Measurements from ENCODE around the gene EDN2.

EDN2 gene

DNA sequence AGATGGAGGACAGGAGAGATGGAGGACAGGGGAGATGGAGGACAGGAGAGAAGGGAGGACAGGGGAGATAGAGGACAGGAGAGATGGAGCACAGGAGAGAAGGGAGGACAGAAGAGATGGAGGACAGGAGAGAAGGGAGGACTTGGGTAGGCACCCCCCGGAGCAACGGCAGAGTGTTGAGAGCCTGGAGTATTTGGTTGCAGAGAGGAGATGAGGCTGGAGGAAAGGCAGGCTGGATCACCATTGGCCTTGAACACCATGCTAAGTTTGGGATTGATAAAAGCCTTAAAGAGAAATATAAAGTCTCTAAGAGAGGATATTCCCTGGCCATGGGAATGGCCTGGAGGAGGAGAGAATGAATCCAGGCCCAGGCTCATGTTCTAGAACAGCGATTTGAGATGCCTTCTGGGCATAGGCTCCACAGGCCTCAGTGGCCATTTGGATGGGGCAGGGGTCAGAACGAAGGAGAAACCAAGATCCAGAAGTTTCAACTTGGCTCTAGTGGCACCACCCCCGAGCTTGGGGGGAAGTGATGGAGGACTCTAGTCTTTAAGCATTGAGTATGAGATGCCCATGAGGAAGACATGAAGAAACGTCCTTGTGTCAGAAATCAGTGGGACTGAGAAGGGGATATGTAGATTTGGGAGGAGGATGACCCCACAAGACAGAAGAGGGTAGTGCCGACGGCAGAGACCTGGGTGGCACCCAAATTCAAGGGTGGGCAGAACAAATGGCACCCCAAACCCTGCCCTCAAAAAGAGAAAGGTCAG is 47.9 kb upstream of the EDN2 start:
- H3K27me3 ChIP-seq (ENCODE audit: insufficient read depth, low read length, poor library complexity, severe bottlenecking) = no peaks in the 10 kb centered on the region
- no peak overlapping the region for H3K9ac ChIP-seq (ENCODE audit: low read depth, low read length, poor library complexity, severe bottlenecking)
- H3F3A ChIP-seq (ENCODE audit: low read depth) = no peaks in the 10 kb centered on the region
- H4K20me1 ChIP-seq (ENCODE audit: insufficient read depth, low read length, poor library complexity, severe bottlenecking) = no peaks in the 10 kb centered on the region
- no peaks in the 10 kb centered on the region for H3K4me1 ChIP-seq (ENCODE audit: insufficient read depth, low read length, poor library complexity, severe bottlenecking)
- H2AFZ ChIP-seq (ENCODE audit: low read length) = no peak overlapping the region
- TF ChIP-seq EZH2phosphoT487 (IDR thresholded peaks at IDR 0.05; ENCODE audit: borderline replicate concordance) = no peak
- TF ChIP-seq, protein P1, sequence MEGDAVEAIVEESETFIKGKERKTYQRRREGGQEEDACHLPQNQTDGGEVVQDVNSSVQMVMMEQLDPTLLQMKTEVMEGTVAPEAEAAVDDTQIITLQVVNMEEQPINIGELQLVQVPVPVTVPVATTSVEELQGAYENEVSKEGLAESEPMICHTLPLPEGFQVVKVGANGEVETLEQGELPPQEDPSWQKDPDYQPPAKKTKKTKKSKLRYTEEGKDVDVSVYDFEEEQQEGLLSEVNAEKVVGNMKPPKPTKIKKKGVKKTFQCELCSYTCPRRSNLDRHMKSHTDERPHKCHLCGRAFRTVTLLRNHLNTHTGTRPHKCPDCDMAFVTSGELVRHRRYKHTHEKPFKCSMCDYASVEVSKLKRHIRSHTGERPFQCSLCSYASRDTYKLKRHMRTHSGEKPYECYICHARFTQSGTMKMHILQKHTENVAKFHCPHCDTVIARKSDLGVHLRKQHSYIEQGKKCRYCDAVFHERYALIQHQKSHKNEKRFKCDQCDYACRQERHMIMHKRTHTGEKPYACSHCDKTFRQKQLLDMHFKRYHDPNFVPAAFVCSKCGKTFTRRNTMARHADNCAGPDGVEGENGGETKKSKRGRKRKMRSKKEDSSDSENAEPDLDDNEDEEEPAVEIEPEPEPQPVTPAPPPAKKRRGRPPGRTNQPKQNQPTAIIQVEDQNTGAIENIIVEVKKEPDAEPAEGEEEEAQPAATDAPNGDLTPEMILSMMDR (conservative IDR thresholded peaks at IDR 0.05; ENCODE audit: low read length) = no peak
- no peak overlapping the region for H3K4me3 ChIP-seq (ENCODE audit: low read length, poor library complexity, severe bottlenecking)
- H3K36me3 ChIP-seq (ENCODE audit: insufficient read depth, low read length) = no peaks in the 10 kb centered on the region
- no peaks in the 10 kb centered on the region for H3K79me2 ChIP-seq (ENCODE audit: insufficient read depth, low read length)
- H3K9me3 ChIP-seq (ENCODE audit: insufficient read depth, low read depth, low read length) = no peaks in the 10 kb centered on the region
- H3K9me2 ChIP-seq (replicated peaks; ENCODE audit: low read depth, low read length) = no peaks in the 10 kb centered on the region
- no peak overlapping the region for H3K4me2 ChIP-seq (ENCODE audit: low read depth, low read length, poor library complexity, severe bottlenecking)

- no peaks in the 10 kb centered on the region for H3K9me3 ChIP-seq (ENCODE audit: insufficient read depth, low read depth, low read length)
- TF ChIP-seq, protein P1 (conservative IDR thresholded peaks at IDR 0.05; ENCODE audit: low read length) = no peak
- no peak for TF ChIP-seq EZH2phosphoT487 (IDR thresholded peaks at IDR 0.05; ENCODE audit: borderline replicate concordance)
- no peak overlapping the region for H3K4me2 ChIP-seq (ENCODE audit: low read depth, low read length, poor library complexity, severe bottlenecking)
- H3K27me3 ChIP-seq (ENCODE audit: insufficient read depth, low read length, poor library complexity, severe bottlenecking) = no peaks in the 10 kb centered on the region
- H4K20me1 ChIP-seq (ENCODE audit: insufficient read depth, low read length, poor library complexity, severe bottlenecking) = no peaks in the 10 kb centered on the region
- H3F3A ChIP-seq (ENCODE audit: low read depth) = no peaks in the 10 kb centered on the region
- no peaks in the 10 kb centered on the region for H3K36me3 ChIP-seq (ENCODE audit: insufficient read depth, low read length)
- H3K79me2 ChIP-seq (ENCODE audit: insufficient read depth, low read length) = no peaks in the 10 kb centered on the region
- no peak overlapping the region for H3K4me3 ChIP-seq (ENCODE audit: low read length, poor library complexity, severe bottlenecking)
- H3K9ac ChIP-seq (ENCODE audit: low read depth, low read length, poor library complexity, severe bottlenecking) = no peak overlapping the region
- H2AFZ ChIP-seq (ENCODE audit: low read length) = no peak overlapping the region
- H3K9me2 ChIP-seq (replicated peaks; ENCODE audit: low read depth, low read length) = no peaks in the 10 kb centered on the region
- no peaks in the 10 kb centered on the region for H3K4me1 ChIP-seq (ENCODE audit: insufficient read depth, low read length, poor library complexity, severe bottlenecking)
Measured at GRCh38 chr1:41530411-41530810, 45.9 kb upstream of the EDN2 start.

- H3K9me2 ChIP-seq (replicated peaks; ENCODE audit: low read depth, low read length) = no peaks in the 10 kb centered on the region
- no peaks in the 10 kb centered on the region for H3K36me3 ChIP-seq (ENCODE audit: insufficient read depth, low read length)
- no peak overlapping the region for H2AFZ ChIP-seq (ENCODE audit: low read length)
- no peaks in the 10 kb centered on the region for H3F3A ChIP-seq (ENCODE audit: low read depth)
- no peaks in the 10 kb centered on the region for H4K20me1 ChIP-seq (ENCODE audit: insufficient read depth, low read length, poor library complexity, severe bottlenecking)
- H3K79me2 ChIP-seq (ENCODE audit: insufficient read depth, low read length) = no peaks in the 10 kb centered on the region
- no peak overlapping the region for H3K4me3 ChIP-seq (ENCODE audit: low read length, poor library complexity, severe bottlenecking)
- no peaks in the 10 kb centered on the region for H3K4me1 ChIP-seq (ENCODE audit: insufficient read depth, low read length, poor library complexity, severe bottlenecking)
- no peaks in the 10 kb centered on the region for H3K27me3 ChIP-seq (ENCODE audit: insufficient read depth, low read length, poor library complexity, severe bottlenecking)
- no peak overlapping the region for H3K9ac ChIP-seq (ENCODE audit: low read depth, low read length, poor library complexity, severe bottlenecking)
- TF ChIP-seq, protein P1 (conservative IDR thresholded peaks at IDR 0.05; ENCODE audit: low read length) = no peak
- H3K4me2 ChIP-seq (ENCODE audit: low read depth, low read length, poor library complexity, severe bottlenecking) = no peak overlapping the region
- no peaks in the 10 kb centered on the region for H3K9me3 ChIP-seq (ENCODE audit: insufficient read depth, low read depth, low read length)
Measured at GRCh38 chr1:41529621-41530395, 45.3 kb upstream of the EDN2 start.
